Measurements from ENCODE around the gene SYNPO2L. TPM values are rescaled to one million over a fixed set of nuclear protein-coding genes. Genes with fewer than 3 reads are reported as not detected.

SYNPO2L gene
- total and polyA plus RNA-seq, 2 experiments from 2014 or later: 0.11 to 0.34 TPM

DNA sequence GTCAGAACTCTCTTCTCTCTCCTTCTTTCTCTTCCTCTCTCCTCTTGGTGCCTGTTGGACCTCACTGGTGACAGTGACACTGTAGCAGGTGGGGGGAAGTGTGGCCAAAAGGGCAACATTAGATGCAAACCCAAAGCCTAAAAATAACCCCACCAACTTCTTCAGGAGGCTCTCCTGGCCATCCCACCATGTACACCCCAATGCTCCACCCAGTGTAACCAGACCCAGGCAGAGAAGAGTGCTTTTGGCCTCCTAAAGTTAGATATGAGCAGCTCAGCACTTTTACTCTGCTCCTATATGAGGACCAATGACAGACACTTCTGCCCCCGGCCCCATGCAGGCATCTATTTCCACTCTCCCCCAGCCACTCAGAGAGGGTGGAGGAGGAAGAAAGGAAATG is 20.0 kb downstream of the SYNPO2L start:
- Histone ChIP-seq H3K4me3 (no peak overlapping the region), H3K9ac (no peak overlapping the region), H3K9me2 (ENCODE audit: insufficient read depth) (no peaks in the 10 kb centered on the region), H3K4me2 (ENCODE audit: unreplicated experiment) (no peak overlapping the region), H2AFZ (no peak overlapping the region), H3F3A (ENCODE audit: insufficient read depth) (no peaks in the 10 kb centered on the region), H3K27me3 (replicated peaks; ENCODE audit: insufficient read depth) (no peaks in the 10 kb centered on the region), H3K9me3 (ENCODE audit: low read depth) (no peaks in the 10 kb centered on the region), H3K4me1 (ENCODE audit: insufficient read depth) (no peaks in the 10 kb centered on the region), H3K79me2 (ENCODE audit: insufficient read depth) (no peaks in the 10 kb centered on the region), H4K20me1 (ENCODE audit: insufficient read depth) (no peaks in the 10 kb centered on the region), H3K36me3 (ENCODE audit: low read depth) (no peaks in the 10 kb centered on the region), H3K27ac (no peak overlapping the region)
- no peak for DNase-seq
- 0% methylated on average over 1 of the region's 1 CpG for WGBS, 2 experiments (ENCODE audit: low coverage in 1 of 2, low lambda C conversion rate in 2 of 2, missing lambda C conversion rate in 2 of 2)
- in situ Hi-C loops (cut with MboI): no loop called here
- TF ChIP-seq EZH2phosphoT487 (IDR thresholded peaks at IDR 0.05; ENCODE audit: insufficient read depth, low read depth): no peak
- no peak for TF ChIP-seq EZH2 (IDR thresholded peaks at IDR 0.05; ENCODE audit: insufficient read depth, poor library complexity, severe bottlenecking)

GRCh38 chr10:73634421-73634820 is 21.4 kb downstream of the SYNPO2L start:
- H3K9me2 ChIP-seq (ENCODE audit: insufficient read depth): no peaks in the 10 kb centered on the region
- H2AFZ ChIP-seq: no peak overlapping the region
- no peak overlapping the region for H3K4me3 ChIP-seq
- H4K20me1 ChIP-seq (ENCODE audit: insufficient read depth): no peaks in the 10 kb centered on the region
- DNase-seq: no peak
- 62 to 70% methylated on average over 5 of the region's 5 CpGs for WGBS, 2 experiments (ENCODE audit: low coverage in 1 of 2, low lambda C conversion rate in 2 of 2, missing lambda C conversion rate in 2 of 2)
- H3K9me3 ChIP-seq (ENCODE audit: low read depth): no peaks in the 10 kb centered on the region
- TF ChIP-seq EZH2phosphoT487 (IDR thresholded peaks at IDR 0.05; ENCODE audit: insufficient read depth, low read depth): no peak
- TF ChIP-seq EZH2 (IDR thresholded peaks at IDR 0.05; ENCODE audit: insufficient read depth, poor library complexity, severe bottlenecking): no peak
- no peaks in the 10 kb centered on the region for H3K4me1 ChIP-seq (ENCODE audit: insufficient read depth)
- H3K9ac ChIP-seq: no peak overlapping the region
- H3K36me3 ChIP-seq (ENCODE audit: low read depth): no peaks in the 10 kb centered on the region
- in situ Hi-C loops (cut with MboI): no loop called here
- H3F3A ChIP-seq (ENCODE audit: insufficient read depth): no peaks in the 10 kb centered on the region
- H3K27me3 ChIP-seq (replicated peaks; ENCODE audit: insufficient read depth): no peaks in the 10 kb centered on the region
- H3K79me2 ChIP-seq (ENCODE audit: insufficient read depth): no peaks in the 10 kb centered on the region
- H3K27ac ChIP-seq: no peak overlapping the region
- H3K4me2 ChIP-seq (ENCODE audit: unreplicated experiment): no peak overlapping the region

DNA sequence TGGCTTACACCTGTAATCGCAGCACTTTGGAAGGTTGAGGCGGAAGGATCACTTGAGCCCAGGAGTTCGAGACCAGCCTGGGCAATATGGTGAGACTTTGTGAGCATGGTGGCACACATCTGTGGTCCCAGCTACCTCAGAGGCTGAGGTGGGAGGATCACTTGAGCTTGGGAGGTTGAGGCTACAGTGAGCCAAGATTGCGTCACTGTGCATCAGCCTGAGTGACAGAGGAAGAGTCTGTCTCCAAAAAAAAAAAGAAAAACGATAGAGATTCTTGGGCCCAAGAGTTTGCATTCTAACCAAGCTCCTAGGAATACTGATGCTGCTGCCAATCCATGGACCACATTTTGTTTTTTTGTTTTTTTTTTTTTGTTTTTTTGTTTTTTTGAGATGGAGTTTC is 26.7 kb downstream of the SYNPO2L start:
- Histone ChIP-seq H3K36me3 (ENCODE audit: low read depth) (no peaks in the 10 kb centered on the region), H3K27ac (no peak overlapping the region), H3K4me1 (ENCODE audit: insufficient read depth) (peaks cover 7% of the 10 kb centered on the region), H3K27me3 (replicated peaks; ENCODE audit: insufficient read depth) (no peaks in the 10 kb centered on the region), H3K9me3 (ENCODE audit: low read depth) (no peaks in the 10 kb centered on the region), H2AFZ (no peak overlapping the region), H3K4me2 (ENCODE audit: unreplicated experiment) (no peak overlapping the region), H3K79me2 (ENCODE audit: insufficient read depth) (peaks cover 8% of the 10 kb centered on the region; the same call in 1 of the 2 replicates), H3F3A (ENCODE audit: insufficient read depth) (peaks cover 5% of the 10 kb centered on the region), H3K9me2 (ENCODE audit: insufficient read depth) (no peaks in the 10 kb centered on the region), H3K4me3 (no peak overlapping the region), H3K9ac (no peak overlapping the region), H4K20me1 (ENCODE audit: insufficient read depth) (no peaks in the 10 kb centered on the region)
- 93 to 94% methylated on average over 5 of the region's 5 CpGs for WGBS, 2 experiments (ENCODE audit: low coverage in 1 of 2, low lambda C conversion rate in 2 of 2, missing lambda C conversion rate in 2 of 2)
- no peak for TF ChIP-seq EZH2 (IDR thresholded peaks at IDR 0.05; ENCODE audit: insufficient read depth, poor library complexity, severe bottlenecking)
- no peak for TF ChIP-seq EZH2phosphoT487 (IDR thresholded peaks at IDR 0.05; ENCODE audit: insufficient read depth, low read depth)
- no peak for DNase-seq
- in situ Hi-C loops (cut with MboI): no loop called here

GRCh38 chr10:73628405-73628804 is 27.4 kb downstream of the SYNPO2L start:
- 70 to 78% methylated on average over 7 of the region's 7 CpGs for WGBS, 2 experiments (ENCODE audit: low coverage in 1 of 2, low lambda C conversion rate in 2 of 2, missing lambda C conversion rate in 2 of 2)
- Histone ChIP-seq H3K27me3 (replicated peaks; ENCODE audit: insufficient read depth) (no peaks in the 10 kb centered on the region), H3K4me2 (ENCODE audit: unreplicated experiment) (no peak overlapping the region), H3K79me2 (ENCODE audit: insufficient read depth) (peaks cover 8% of the 10 kb centered on the region; the same call in 1 of the 2 replicates), H3K9me2 (ENCODE audit: insufficient read depth) (no peaks in the 10 kb centered on the region), H3K9me3 (ENCODE audit: low read depth) (no peaks in the 10 kb centered on the region), H3K4me3 (no peak overlapping the region), H2AFZ (no peak overlapping the region), H3K4me1 (ENCODE audit: insufficient read depth) (peaks cover 7% of the 10 kb centered on the region), H4K20me1 (ENCODE audit: insufficient read depth) (no peaks in the 10 kb centered on the region), H3K27ac (no peak overlapping the region), H3K36me3 (ENCODE audit: low read depth) (no peaks in the 10 kb centered on the region), H3F3A (ENCODE audit: insufficient read depth) (peaks cover 5% of the 10 kb centered on the region), H3K9ac (no peak overlapping the region)
- no peak for DNase-seq
- TF ChIP-seq EZH2 (IDR thresholded peaks at IDR 0.05; ENCODE audit: insufficient read depth, poor library complexity, severe bottlenecking) (no peak), EZH2phosphoT487 (IDR thresholded peaks at IDR 0.05; ENCODE audit: insufficient read depth, low read depth) (no peak)
- in situ Hi-C loops (cut with MboI): no loop called here

- H3K9me3 ChIP-seq (ENCODE audit: low read depth): no peaks in the 10 kb centered on the region
- WGBS, 2 experiments (ENCODE audit: low coverage in 1 of 2, low lambda C conversion rate in 2 of 2, missing lambda C conversion rate in 2 of 2): 89 to 92% methylated on average over 6 of the region's 6 CpGs
- peaks cover 8% of the 10 kb centered on the region; the same call in 1 of the 2 replicates for H3K79me2 ChIP-seq (ENCODE audit: insufficient read depth)
- no peaks in the 10 kb centered on the region for H3K36me3 ChIP-seq (ENCODE audit: low read depth)
- H4K20me1 ChIP-seq (ENCODE audit: insufficient read depth): no peaks in the 10 kb centered on the region
- no peak overlapping the region for H2AFZ ChIP-seq
- in situ Hi-C loops (cut with MboI): no loop called here
- no peaks in the 10 kb centered on the region for H3K27me3 ChIP-seq (replicated peaks; ENCODE audit: insufficient read depth)
- no peak for DNase-seq
- H3K4me1 ChIP-seq (ENCODE audit: insufficient read depth): peaks cover 7% of the 10 kb centered on the region
- H3F3A ChIP-seq (ENCODE audit: insufficient read depth): peaks cover 5% of the 10 kb centered on the region
- no peak overlapping the region for H3K9ac ChIP-seq
- H3K9me2 ChIP-seq (ENCODE audit: insufficient read depth): no peaks in the 10 kb centered on the region
- H3K4me2 ChIP-seq (ENCODE audit: unreplicated experiment): no peak overlapping the region
- H3K27ac ChIP-seq: no peak overlapping the region
- H3K4me3 ChIP-seq: no peak overlapping the region
- TF ChIP-seq EZH2phosphoT487 (IDR thresholded peaks at IDR 0.05; ENCODE audit: insufficient read depth, low read depth): no peak
- TF ChIP-seq EZH2 (IDR thresholded peaks at IDR 0.05; ENCODE audit: insufficient read depth, poor library complexity, severe bottlenecking): no peak
These were observed 28.5 kb downstream of the SYNPO2L start for GRCh38 chr10:73627300-73627699.

All from GM23248 (cell line).